ENCODE results near the gene NSL1.

- TF ChIP-seq CTCF (IDR thresholded peaks at IDR 0.05; ENCODE audit: low read depth, low read length) (no peak), MAX (IDR thresholded peaks at IDR 0.05; ENCODE audit: low read depth, low read length) (no peak)
These were observed 63.0 kb downstream of the NSL1 start for GRCh38 chr1:212728606-212729005.

Measured in NB4 (cell line).